H9 (cell line): ENCODE data around the gene NCMAP. TPM values are rescaled to one million over a fixed set of nuclear protein-coding genes. Genes with fewer than 3 reads are reported as not detected.

ENCODE experiments used
- DNase-seq: peaks from one replicate; pipeline ENCODE4 v3.0.0-alpha.2; 2017
- H2AFZ ChIP-seq: one replicate; pipeline ENCODE4 v1.6.1; 2013; ENCODE audit warnings: mild to moderate bottlenecking, low read length, control low read depth, moderate library complexity
- H2AK5ac ChIP-seq: 2 replicates; pipeline ENCODE4 v1.6.1; 2013; ENCODE audit warnings: low read length, control low read depth, mixed read lengths; ENCODE audit not compliant: insufficient read length
- H2BK120ac ChIP-seq: one replicate; pipeline ENCODE4 v1.6.1; 2013; ENCODE audit warnings: low read depth, mild to moderate bottlenecking, low read length, control low read depth, inconsistent platforms; ENCODE audit not compliant: poor library complexity, severe bottlenecking
- H2BK12ac ChIP-seq: 2 replicates; pipeline ENCODE4 v1.6.1; 2013; ENCODE audit warnings: low read length, control low read depth, mixed read lengths, low read depth; ENCODE audit not compliant: insufficient read length
- H2BK15ac ChIP-seq: 2 replicates; pipeline ENCODE4 v1.6.1; 2013; ENCODE audit warnings: low read depth, low read length, control low read depth
- H2BK20ac ChIP-seq: one replicate; pipeline ENCODE4 v1.6.1; 2013; ENCODE audit warnings: low read depth, mild to moderate bottlenecking, low read length, control low read depth, inconsistent platforms; ENCODE audit not compliant: poor library complexity, severe bottlenecking
- H2BK5ac ChIP-seq: 2 replicates; pipeline ENCODE4 v1.6.1; 2013; ENCODE audit warnings: low read length, control low read depth, mixed read lengths; ENCODE audit not compliant: insufficient read length
- H3K14ac ChIP-seq: 2 replicates; pipeline ENCODE4 v1.6.1; 2013; ENCODE audit warnings: low read length, control low read depth; ENCODE audit not compliant: insufficient read depth
- H3K18ac ChIP-seq: 2 replicates; pipeline ENCODE4 v1.6.1; 2013; ENCODE audit warnings: low read depth, mild to moderate bottlenecking, mixed read lengths, low read length, control low read depth; ENCODE audit not compliant: insufficient read length
- H3K23ac ChIP-seq: 2 replicates; pipeline ENCODE4 v1.6.1; 2013; ENCODE audit warnings: low read length, control low read depth, mixed read lengths, low read depth; ENCODE audit not compliant: insufficient read length
- H3K23me2 ChIP-seq: 2 replicates; pipeline ENCODE4 v1.6.1; 2013; ENCODE audit warnings: low read depth, mild to moderate bottlenecking, mixed read lengths, low read length, control low read depth; ENCODE audit not compliant: insufficient read length, poor library complexity, severe bottlenecking
- H3K27ac ChIP-seq: 2 replicates; pipeline ENCODE4 v1.5.1; 2013; ENCODE audit warnings: low read length, control low read depth, mixed read lengths, low read depth; ENCODE audit not compliant: insufficient read length
- H3K27me3 ChIP-seq: 2 replicates; pipeline ENCODE4 v1.6.1; 2013; ENCODE audit warnings: low read length, control low read depth, inconsistent platforms; ENCODE audit not compliant: insufficient read depth
- H3K4ac ChIP-seq: 2 replicates; pipeline ENCODE4 v1.6.1; 2013; ENCODE audit warnings: low read depth, mild to moderate bottlenecking, control low read depth, inconsistent platforms, low read length, moderate library complexity
- H3K4me1 ChIP-seq: 2 replicates; pipeline ENCODE4 v1.6.1; 2013; ENCODE audit warnings: low read length, control low read depth, inconsistent platforms; ENCODE audit not compliant: insufficient read depth
- H3K4me2 ChIP-seq: 2 replicates; pipeline ENCODE4 v1.6.1; 2013; ENCODE audit warnings: low read length, control low read depth, mixed read lengths; ENCODE audit not compliant: insufficient read length, insufficient read depth
- H3K56ac ChIP-seq: 2 replicates; pipeline ENCODE4 v1.6.1; 2013; ENCODE audit warnings: low read depth, mild to moderate bottlenecking, mixed read lengths, low read length, control low read depth; ENCODE audit not compliant: insufficient read length
- H3K79me1 ChIP-seq: 2 replicates; pipeline ENCODE4 v1.6.1; 2013; ENCODE audit warnings: low read depth, mild to moderate bottlenecking, moderate library complexity, low read length, control low read depth, inconsistent platforms; ENCODE audit not compliant: insufficient read depth, poor library complexity, severe bottlenecking
- H3K79me2 ChIP-seq: 2 replicates; pipeline ENCODE4 v1.6.1; 2013; ENCODE audit warnings: low read length, control low read depth, inconsistent platforms; ENCODE audit not compliant: insufficient read depth
- H3K9ac ChIP-seq: 2 replicates; pipeline ENCODE4 v1.6.1; 2013; ENCODE audit warnings: low read length, control low read depth, mixed read lengths; ENCODE audit not compliant: insufficient read length; ENCODE audit errors: extremely low read depth
- H3K9me3 ChIP-seq: one replicate; pipeline ENCODE4 v1.6.1; 2013; ENCODE audit warnings: low read depth, low read length, inconsistent platforms; ENCODE audit not compliant: control insufficient read depth
- H3T11ph ChIP-seq: one replicate; pipeline ENCODE4 v1.6.1; 2013; ENCODE audit warnings: mild to moderate bottlenecking, low read length, control low read depth, inconsistent platforms
- H4K20me1 ChIP-seq: one replicate; pipeline ENCODE4 v1.6.1; 2013; ENCODE audit not compliant: control insufficient read depth, insufficient read length, insufficient read depth
- H4K5ac ChIP-seq: 2 replicates; pipeline ENCODE4 v1.6.1; 2013; ENCODE audit warnings: low read depth, mild to moderate bottlenecking, mixed read lengths, low read length, control low read depth; ENCODE audit not compliant: insufficient read length
- H4K8ac ChIP-seq: replicated peaks from 2 replicates; pipeline ENCODE4 v1.6.1; 2013; ENCODE audit warnings: low read length, control low read depth, mixed read lengths, low read depth; ENCODE audit not compliant: insufficient read length
- H4K91ac ChIP-seq: 2 replicates; pipeline ENCODE4 v1.6.1; 2013; ENCODE audit warnings: low read depth, mild to moderate bottlenecking, moderate library complexity, mixed read lengths, low read length, control low read depth; ENCODE audit not compliant: insufficient read length
- H3K27ac Mint-ChIP-seq, 3 experiments: 2 replicates in 2 of 3; 3 replicates in 1 of 3; pipeline ENCODE4 v1.8.0; 2020 to 2021; ENCODE audit warnings: mixed read lengths in 3 of 3, mild to moderate bottlenecking in 1 of 3, moderate library complexity in 1 of 3
- H3K27me3 Mint-ChIP-seq: 2 replicates; pipeline ENCODE4 v1.8.0; 2021; ENCODE audit warnings: low read depth, mild to moderate bottlenecking, moderate library complexity, mixed read lengths
- H3K36me3 Mint-ChIP-seq, 3 experiments: 2 replicates in 2 of 3; 3 replicates in 1 of 3; pipeline ENCODE4 v1.8.0; 2020 to 2021; ENCODE audit warnings: low read depth in 3 of 3, mixed read lengths in 3 of 3; ENCODE audit not compliant: insufficient read depth in 1 of 3
- H3K4me1 Mint-ChIP-seq, 2 experiments: 2 replicates each; pipeline ENCODE4 v1.8.0; 2020; ENCODE audit warnings: mixed read lengths in 2 of 2
- H3K4me3 Mint-ChIP-seq, 2 experiments: 2 replicates in 1 of 2; 3 replicates in 1 of 2; pipeline ENCODE4 v1.8.0; 2020 to 2021; ENCODE audit warnings: mild to moderate bottlenecking in 2 of 2, mixed read lengths in 2 of 2, moderate library complexity in 1 of 2
- H3K9me3 Mint-ChIP-seq, 2 experiments: 2 replicates in 1 of 2; 3 replicates in 1 of 2; pipeline ENCODE4 v1.8.0; 2020; ENCODE audit warnings: mild to moderate bottlenecking in 2 of 2, mixed read lengths in 2 of 2, moderate library complexity in 1 of 2
- WGBS: extraction: QIAGEN DNeasy Blood & Tissue Kit; methylation state at CpG from one replicate; pipeline ENCODE4 v1.1.7; 2013; ENCODE audit warnings: missing lambda C conversion rate, low lambda C conversion rate, mixed read lengths; ENCODE audit not compliant: insufficient read length; ENCODE audit errors: extremely low coverage; 5-methylcytosine and 5-hydroxymethylcytosine counted together
- total RNA-seq: library from RNA; stranded (reverse); gene quantifications from 2 replicates; pipeline ENCODE4 v1.2.1, GENCODE V29; 2021
- TF ChIP-seq, protein P1 (sequence below): fragments of 200-600 bp; sonication (generic); conservative IDR thresholded peaks from 3 replicates; pipeline ENCODE4 v1.8.0; 2021; ENCODE audit warnings: antibody characterized with exemption, mild to moderate bottlenecking

NCMAP gene
- total RNA-seq, 1 experiment from 2014 or later, result 0.35 TPM

DNA sequence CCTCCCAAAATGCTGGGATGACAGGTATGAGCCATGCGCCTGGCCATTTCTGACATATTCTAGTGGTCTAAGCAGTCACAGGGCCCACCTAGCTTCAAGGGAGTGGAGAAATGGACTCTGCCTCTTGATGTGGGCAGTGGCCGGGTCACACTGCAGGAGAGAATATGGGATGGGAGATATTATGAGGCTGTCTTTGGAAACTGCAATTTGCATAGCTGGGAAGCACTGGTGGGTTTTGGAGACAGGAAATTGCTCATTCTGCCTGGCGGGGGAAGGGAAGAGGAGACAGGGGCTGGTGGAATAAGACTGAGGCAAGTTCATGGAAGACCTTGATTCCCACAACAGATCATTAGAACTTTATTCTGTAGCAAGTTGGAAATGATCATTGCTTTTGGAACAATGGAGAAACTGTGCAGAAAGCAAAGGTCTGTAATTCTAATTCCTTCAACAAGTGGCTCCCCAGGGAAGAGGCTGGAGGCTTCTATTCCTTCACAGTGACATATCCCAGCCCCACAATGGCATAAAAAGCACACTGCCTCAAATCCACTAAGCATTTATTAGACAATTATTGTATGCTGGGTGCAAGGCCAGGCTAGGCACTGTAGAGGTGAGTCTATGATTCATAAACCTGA lies 10.5 kb downstream of the NCMAP start:
- Histone ChIP-seq H4K5ac (no peak overlapping the region), H4K20me1 (no peaks in the 10 kb centered on the region), H2AFZ (no peak overlapping the region), H3K27ac (no peak overlapping the region), H3K18ac (no peak overlapping the region), H2BK12ac (no peak overlapping the region), H3K56ac (no peak overlapping the region), H3K4me1 (peaks cover 2% of the 10 kb centered on the region; the same call in 1 of the 2 replicates), H2BK15ac (no peak overlapping the region), H3K79me2 (no peaks in the 10 kb centered on the region), H3K27me3 (no peaks in the 10 kb centered on the region), H3K79me1 (no peaks in the 10 kb centered on the region), H2BK5ac (no peak overlapping the region), H2BK20ac (no peak overlapping the region), H2BK120ac (no peak overlapping the region), H3T11ph (no peak overlapping the region), H4K91ac (no peak overlapping the region), H3K4me2 (no peak overlapping the region), H4K8ac (no peak overlapping the region), H3K9ac (no peak overlapping the region), H3K23ac (no peak overlapping the region), H3K14ac (no peak overlapping the region; the same call in 1 of the 2 replicates), H3K9me3 (no peaks in the 10 kb centered on the region), H3K23me2 (no peaks in the 10 kb centered on the region), H3K4ac (no peak overlapping the region), H2AK5ac (no peak overlapping the region)
- no peak overlapping the region for H3K27ac Mint-ChIP-seq
- H3K4me1 Mint-ChIP-seq, result peaks cover 28 to 35% of the 10 kb centered on the region in 2 experiments
- TF ChIP-seq, protein P1, sequence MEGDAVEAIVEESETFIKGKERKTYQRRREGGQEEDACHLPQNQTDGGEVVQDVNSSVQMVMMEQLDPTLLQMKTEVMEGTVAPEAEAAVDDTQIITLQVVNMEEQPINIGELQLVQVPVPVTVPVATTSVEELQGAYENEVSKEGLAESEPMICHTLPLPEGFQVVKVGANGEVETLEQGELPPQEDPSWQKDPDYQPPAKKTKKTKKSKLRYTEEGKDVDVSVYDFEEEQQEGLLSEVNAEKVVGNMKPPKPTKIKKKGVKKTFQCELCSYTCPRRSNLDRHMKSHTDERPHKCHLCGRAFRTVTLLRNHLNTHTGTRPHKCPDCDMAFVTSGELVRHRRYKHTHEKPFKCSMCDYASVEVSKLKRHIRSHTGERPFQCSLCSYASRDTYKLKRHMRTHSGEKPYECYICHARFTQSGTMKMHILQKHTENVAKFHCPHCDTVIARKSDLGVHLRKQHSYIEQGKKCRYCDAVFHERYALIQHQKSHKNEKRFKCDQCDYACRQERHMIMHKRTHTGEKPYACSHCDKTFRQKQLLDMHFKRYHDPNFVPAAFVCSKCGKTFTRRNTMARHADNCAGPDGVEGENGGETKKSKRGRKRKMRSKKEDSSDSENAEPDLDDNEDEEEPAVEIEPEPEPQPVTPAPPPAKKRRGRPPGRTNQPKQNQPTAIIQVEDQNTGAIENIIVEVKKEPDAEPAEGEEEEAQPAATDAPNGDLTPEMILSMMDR, result no peak
- peaks cover 4 to 7% of the 10 kb centered on the region in 2 experiments; a peak in 4 of 5 replicates for H3K9me3 Mint-ChIP-seq
- WGBS, result no CpG with 5 or more reads among the region's 3 CpGs
- peak overlapping the region in 1 of 2 experiments; percentile 36; a peak in 2 of 5 replicates for H3K4me3 Mint-ChIP-seq
- DNase-seq, result no peak
- H3K27me3 Mint-ChIP-seq, result peaks cover 2% of the 10 kb centered on the region; the same call in 1 of the 2 replicates
- H3K36me3 Mint-ChIP-seq, result peaks cover 0 to 3% (median 0%) of the 10 kb centered on the region in 3 experiments; a peak in 2 of 7 replicates
